Activated CD4-positive, alpha-beta T cell treated with anti-CD3 and anti-CD28 coated beads, Interleukin-2, amount 50 U/mL, for 1 hour (primary cell): Measurements from ENCODE around the gene PRKAG3.
A peak's percentile ranks its signal among the peaks of the same experiment; 100 is the strongest.

Experiments
- DNase-seq: peaks from one replicate; pipeline ENCODE4 v3.0.0-alpha.2; 2020

PRKAG3 gene

GRCh38 chr2:218831378-218831990 is at the start of gene PRKAG3:
TSS of gene PRKAG3 (minus strand) at chr2:218831803.
- DNase-seq = no peak

- no peak for DNase-seq
These were observed 49.4 kb upstream of the PRKAG3 start for GRCh38 chr2:218880859-218881594.

GRCh38 chr2:218880102-218880858 is 48.7 kb upstream of the PRKAG3 start, which contains the start of gene WNT10A:
TSS of gene WNT10A (plus strand) at chr2:218880852. CDS start at chr2:218880996, 144 bp downstream.
- peak; percentile 90 for DNase-seq

GRCh38 chr2:218879776-218880101 is 48.1 kb upstream of the PRKAG3 start:
- no peak for DNase-seq

GRCh38 chr2:218878926-218879761 is 47.5 kb upstream of the PRKAG3 start:
- no peak for DNase-seq

GRCh38 chr2:218878486-218878885 is 46.9 kb upstream of the PRKAG3 start:
- DNase-seq = no peak

- no peak for DNase-seq
These were observed 46.3 kb upstream of the PRKAG3 start for GRCh38 chr2:218877891-218878290.

- DNase-seq = no peak
These were observed 45.7 kb upstream of the PRKAG3 start for GRCh38 chr2:218877331-218877730.

- DNase-seq = peak; percentile 77
These were observed 45.1 kb upstream of the PRKAG3 start for GRCh38 chr2:218876562-218877219.

- DNase-seq = no peak
These were observed 44.2 kb upstream of the PRKAG3 start for GRCh38 chr2:218875692-218876246.

GRCh38 chr2:218873359-218874194 is 42.0 kb upstream of the PRKAG3 start:
- no peak for DNase-seq

- no peak for DNase-seq
These were observed 41.2 kb upstream of the PRKAG3 start for GRCh38 chr2:218872645-218873358.

- no peak for DNase-seq
These were observed 40.0 kb upstream of the PRKAG3 start for GRCh38 chr2:218871345-218872302.

- no peak for DNase-seq
These were observed 39.4 kb upstream of the PRKAG3 start for GRCh38 chr2:218870984-218871344.

GRCh38 chr2:218869064-218869463 is 37.5 kb upstream of the PRKAG3 start:
- no peak for DNase-seq

GRCh38 chr2:218867900-218868299 is 36.3 kb upstream of the PRKAG3 start:
- DNase-seq = no peak

- no peak for DNase-seq
These were observed 34.4 kb upstream of the PRKAG3 start for GRCh38 chr2:218865999-218866398.

- DNase-seq = no peak
These were observed 33.8 kb upstream of the PRKAG3 start for GRCh38 chr2:218865396-218865795.

GRCh38 chr2:218863021-218863520 is 31.5 kb upstream of the PRKAG3 start:
- no peak for DNase-seq
